HL-60 (cell line): ENCODE measurements around the gene MYRIP.
A peak's percentile ranks its signal among the peaks of the same experiment; 100 is the strongest.

Experiments used
- DNase-seq, 2 experiments: peaks; one replicate each; pipeline ENCODE4 v3.0.0-alpha.2; 2010 to 2020; ENCODE audit warnings: low read depth in 1 of 2, low spot score in 1 of 2
- H3K27ac ChIP-seq: fragments of 250-450 bp; sonication (Bioruptor Pico); replicated peaks from 2 replicates; pipeline ENCODE4 v1.5.1; 2020; ENCODE audit warnings: mild to moderate bottlenecking, moderate library complexity
- H3K27me3 ChIP-seq: fragments of 250-450 bp; sonication (Bioruptor Pico); 2 replicates; pipeline ENCODE4 v1.5.1; 2021; ENCODE audit warnings: mild to moderate bottlenecking, moderate library complexity; ENCODE audit not compliant: insufficient read depth, poor library complexity, severe bottlenecking
- H3K4me3 ChIP-seq: replicated peaks from 2 replicates; pipeline ENCODE4 v1.5.1; 2011; ENCODE audit warnings: mild to moderate bottlenecking, control low read depth, low read length; ENCODE audit not compliant: insufficient read depth
- CTCF ChIP-seq: IDR thresholded peaks from one replicate; pipeline ENCODE4 v1.5.1; 2011; ENCODE audit warnings: low read length, control low read depth, inconsistent platforms; ENCODE audit not compliant: insufficient read depth
- GABPA ChIP-seq: IDR thresholded peaks from 2 replicates; pipeline ENCODE4 v1.6.1; 2012; ENCODE audit warnings: low read depth
- POLR2AphosphoS5 ChIP-seq: IDR thresholded peaks from 2 replicates; pipeline ENCODE4 v1.6.1; 2012; ENCODE audit warnings: low read depth
- REST ChIP-seq: IDR thresholded peaks from 2 replicates; pipeline ENCODE4 v1.6.1; 2012; ENCODE audit warnings: low read depth; ENCODE audit not compliant: insufficient replicate concordance
- SPI1 ChIP-seq: IDR thresholded peaks from 2 replicates; pipeline ENCODE4 v1.6.1; 2012; ENCODE audit warnings: low read depth, mild to moderate bottlenecking, borderline replicate concordance

MYRIP gene

GRCh38 chr3:40299721-40300335 is 490.4 kb downstream of the MYRIP start:
- TF ChIP-seq GABPA (no peak), REST (no peak), POLR2AphosphoS5 (peak; percentile 62), SPI1 (peak; percentile 80), CTCF (no peak)
- Histone ChIP-seq H3K27me3 (no peaks in the 10 kb centered on the region), H3K27ac (peak overlapping the region; percentile 68), H3K4me3 (no peak overlapping the region)
- DNase-seq = peak; percentile 75 to 89

DNA sequence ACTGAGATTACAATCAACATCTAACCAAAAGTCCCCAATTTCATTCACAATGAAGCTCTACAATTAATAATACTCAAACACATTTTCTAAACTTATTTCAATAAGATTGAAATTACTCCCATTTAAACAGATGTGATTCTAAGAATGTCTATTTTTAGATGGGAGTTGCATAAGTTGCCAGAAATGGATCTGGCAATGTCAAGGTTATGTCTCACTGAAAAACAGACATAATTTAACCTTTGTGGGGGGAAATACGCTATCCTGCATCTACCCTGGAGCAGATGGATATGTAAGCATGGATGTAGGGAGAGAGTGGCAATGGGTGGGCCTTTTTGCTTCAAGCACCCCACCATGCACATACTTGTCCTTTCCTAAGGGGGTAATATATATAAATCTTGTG is 493.4 kb downstream of the MYRIP start:
- no peak overlapping the region for H3K27ac ChIP-seq
- no peak for DNase-seq
- TF ChIP-seq POLR2AphosphoS5 = no peak
- no peak for TF ChIP-seq REST
- TF ChIP-seq SPI1 = no peak
- TF ChIP-seq GABPA = no peak
- no peak for TF ChIP-seq CTCF
- no peak overlapping the region for H3K4me3 ChIP-seq
- H3K27me3 ChIP-seq = no peaks in the 10 kb centered on the region

DNA sequence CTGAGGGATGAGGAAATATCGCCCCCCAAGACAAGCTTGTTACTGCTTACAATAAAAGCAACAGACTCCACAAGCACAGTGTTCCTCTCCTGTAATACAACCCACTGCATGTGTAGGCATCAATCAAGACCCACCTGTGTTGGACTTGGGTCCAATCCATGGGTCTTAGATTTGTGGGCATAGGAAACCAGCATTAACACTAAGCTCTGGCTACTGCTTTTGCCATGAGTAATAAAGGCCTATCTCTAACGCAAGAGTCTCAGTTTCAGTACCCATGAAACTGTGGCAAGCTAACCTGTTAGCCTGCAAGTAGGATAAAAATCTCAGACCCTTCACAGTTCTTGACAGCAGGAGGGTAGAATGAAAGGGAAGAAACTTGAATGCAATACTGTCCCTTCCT is 494.9 kb downstream of the MYRIP start:
- no peaks in the 10 kb centered on the region for H3K27me3 ChIP-seq
- DNase-seq = no peak
- no peak overlapping the region for H3K27ac ChIP-seq
- TF ChIP-seq POLR2AphosphoS5 = no peak
- H3K4me3 ChIP-seq = no peak overlapping the region

GRCh38 chr3:40306336-40306735 is 496.9 kb downstream of the MYRIP start:
- DNase-seq = no peak
- Histone ChIP-seq H3K27ac (no peak overlapping the region), H3K27me3 (no peaks in the 10 kb centered on the region), H3K4me3 (no peak overlapping the region)
- TF ChIP-seq REST (no peak), POLR2AphosphoS5 (no peak), SPI1 (no peak), CTCF (no peak), GABPA (no peak)
